HepG2 (cell line): ENCODE data around the gene VSNL1. TPM values are rescaled to one million over a fixed set of nuclear protein-coding genes. Genes with fewer than 3 reads are reported as not detected.

Experiments used
- ATAC-seq: fragments of 200-7000 bp; cut with Tn5 transposase; 3 replicates; pipeline ENCODE4 v1.9.1; 2020; ENCODE audit warnings: mild to moderate bottlenecking, moderate library complexity
- BruUV-seq: library from RNA; stranded (reverse); fragments of 400-500 nt; replicated peaks from 2 replicates; lab custom pipeline; 2021; lab: Mats Ljungman, UMichigan
- CTCF ChIA-PET: fragments of 300-600 bp; formaldehyde crosslinking; extraction: SDS; loops from one replicate; lab custom pipeline; 2021; ENCODE audit warnings: low total read pairs, inconsistent platforms, low intra/inter-chr PET ratio; lab: Yijun Ruan, JAX
- POLR2A ChIA-PET: fragments of 350-600 bp; sonication (Branson Sonifier 250); formaldehyde crosslinking; loops from one replicate; lab custom pipeline; 2020; ENCODE audit warnings: antibody characterized with exemption, inconsistent platforms; lab: Yijun Ruan, JAX
- DNase-seq: peaks from one replicate; pipeline ENCODE4 v3.0.0-alpha.2; 2015; ENCODE audit warnings: low spot score
- FAIRE-seq: peaks from 3 replicates; lab custom pipeline; 2011; peaks lifted over from hg19 to GRCh38; lab: Jason Lieb, UNC
- H2AFZ ChIP-seq: one replicate; pipeline ENCODE4 v1.6.1; 2011; ENCODE audit warnings: low read length, inconsistent platforms
- H3K27ac ChIP-seq: fragments of 300-600 bp; 3 replicates; pipeline ENCODE4 v1.8.0; 2011; ENCODE audit warnings: mixed run types, mild to moderate bottlenecking, mixed read lengths, low read length, inconsistent platforms; ENCODE audit not compliant: insufficient read depth; ENCODE audit errors: extremely low read length
- H3K27me3 ChIP-seq, 2 experiments: fragments of 200-600 bp in 1 of 2; 2 replicates in 1 of 2; 3 replicates in 1 of 2; pipeline versions ENCODE4 v1.6.0 to v1.8.0; 2011; ENCODE audit warnings: low read length in 2 of 2, mild to moderate bottlenecking in 2 of 2, moderate library complexity in 2 of 2, inconsistent platforms in 1 of 2; ENCODE audit not compliant: insufficient read depth in 2 of 2, control insufficient read depth in 1 of 2
- H3K36me3 ChIP-seq, 2 experiments: fragments of 200-600 bp in 1 of 2; replicated peaks in 1 of 2; 2 replicates in 1 of 2; 3 replicates in 1 of 2; pipeline versions ENCODE4 v1.5.1 to v1.8.0; 2011; ENCODE audit warnings: low read length in 2 of 2, inconsistent platforms in 1 of 2; ENCODE audit not compliant: insufficient read depth in 2 of 2, control insufficient read depth in 1 of 2
- H3K4me1 ChIP-seq: 2 replicates; pipeline ENCODE4 v1.5.1; 2012; ENCODE audit warnings: low read length, inconsistent platforms; ENCODE audit not compliant: insufficient read depth
- H3K4me2 ChIP-seq: 2 replicates; pipeline ENCODE4 v1.6.0; 2011; ENCODE audit warnings: low read depth, low read length, inconsistent platforms
- H3K4me3 ChIP-seq, 3 experiments: fragments of 200-600 bp in 1 of 3; sonication (generic), shearing (Covaris generic) in 1 of 3; replicated peaks in 1 of 3; 2 replicates each; pipeline ENCODE4 v1.5.1; 2011 to 2016; ENCODE audit warnings: low read length in 3 of 3, inconsistent platforms in 2 of 3, low read depth in 2 of 3, mild to moderate bottlenecking in 2 of 3, control low read depth in 1 of 3, mixed read lengths in 1 of 3; ENCODE audit not compliant: insufficient read depth in 1 of 3
- H3K79me2 ChIP-seq: one replicate; pipeline ENCODE4 v1.6.1; 2011; ENCODE audit warnings: low read length, inconsistent platforms; ENCODE audit not compliant: insufficient read depth
- H3K9ac ChIP-seq: 2 replicates; pipeline ENCODE4 v1.6.0; 2011; ENCODE audit warnings: mild to moderate bottlenecking, low read depth, low read length, inconsistent platforms; ENCODE audit not compliant: insufficient read depth
- H3K9me3 ChIP-seq: 2 replicates; pipeline ENCODE4 v1.5.1; 2012; ENCODE audit warnings: mild to moderate bottlenecking, low read length
- H4K20me1 ChIP-seq: 2 replicates; pipeline ENCODE4 v1.6.0; 2011; ENCODE audit warnings: inconsistent platforms, mild to moderate bottlenecking, low read length, moderate library complexity; ENCODE audit not compliant: insufficient read depth
- AKAP8 ChIP-seq: sonication (generic); formaldehyde crosslinking; IDR thresholded peaks from 2 replicates; pipeline ENCODE4 v1.5.1; 2020; ENCODE audit warnings: mild to moderate bottlenecking, missing genetic modification reagents
- ARNTL ChIP-seq: sonication (generic); formaldehyde crosslinking; IDR thresholded peaks from 2 replicates; pipeline ENCODE4 v1.4.0; 2020; ENCODE audit warnings: mild to moderate bottlenecking, missing genetic modification reagents
- BRD4 ChIP-seq: sonication (generic); formaldehyde crosslinking; IDR thresholded peaks from 2 replicates; pipeline ENCODE4 v1.4.0; 2020; ENCODE audit warnings: missing genetic modification reagents
- CEBPB ChIP-seq: IDR thresholded peaks from 2 replicates; pipeline ENCODE4 v1.6.1; 2011; ENCODE audit warnings: low read depth, low read length, improper control_type of control experiment, borderline replicate concordance
- FOXP1 ChIP-seq, 2 experiments: fragments of 450-650 bp in 1 of 2; IDR thresholded peaks; 2 replicates each; pipeline ENCODE4 v1.6.1; 2017 to 2018; ENCODE audit warnings: antibody characterized with exemption in 1 of 2
- IKZF1 ChIP-seq: fragments of 450-650 bp; IDR thresholded peaks from 2 replicates; pipeline ENCODE4 v1.7.1; 2016
- MEF2D ChIP-seq: sonication (generic); formaldehyde crosslinking; IDR thresholded peaks from 2 replicates; pipeline ENCODE4 v1.5.1; 2020; ENCODE audit warnings: mild to moderate bottlenecking, missing genetic modification reagents
- PCBP1 ChIP-seq: fragments of 200-400 bp; formaldehyde crosslinking; IDR thresholded peaks from 2 replicates; pipeline ENCODE4 v1.6.1; 2017; ENCODE audit warnings: mild to moderate bottlenecking, low read depth, low read length, borderline replicate concordance
- PCBP2 ChIP-seq: fragments of 200-400 bp; formaldehyde crosslinking; optimal IDR thresholded peaks from 2 replicates; pipeline ENCODE3; 2018; ENCODE audit warnings: low read length, low read depth; ENCODE audit not compliant: poor library complexity, severe bottlenecking
- PITX1 ChIP-seq: sonication (generic); formaldehyde crosslinking; IDR thresholded peaks from 2 replicates; pipeline ENCODE4 v1.5.1; 2020; ENCODE audit warnings: mild to moderate bottlenecking, missing genetic modification reagents
- SNRNP70 ChIP-seq: fragments of 200-400 bp; formaldehyde crosslinking; IDR thresholded peaks from 2 replicates; pipeline ENCODE4 v1.6.1; 2017; ENCODE audit warnings: mild to moderate bottlenecking, low read depth, low read length, moderate library complexity
- ZBTB7B ChIP-seq: sonication (generic); formaldehyde crosslinking; IDR thresholded peaks from 2 replicates; pipeline ENCODE4 v1.4.0; 2020; ENCODE audit warnings: missing genetic modification reagents
- ZNF572 ChIP-seq: sonication (generic); formaldehyde crosslinking; IDR thresholded peaks from 2 replicates; pipeline ENCODE4 v1.5.1; 2020; ENCODE audit warnings: mild to moderate bottlenecking, missing genetic modification reagents
- ZNF7 ChIP-seq: IDR thresholded peaks from 2 replicates; pipeline ENCODE4 v1.6.1; 2016; ENCODE audit warnings: missing biosample characterization, missing genetic modification reagents
- ZNF792 ChIP-seq: IDR thresholded peaks from 2 replicates; pipeline ENCODE4 v1.6.1; 2016
- WGBS: methylation state at CpG from one replicate; pipeline ENCODE4 v1.1.6; 2017; ENCODE audit warnings: low lambda C conversion rate; 5-methylcytosine and 5-hydroxymethylcytosine counted together
- in situ Hi-C: cut with HindIII; loops from 2 replicates; pipeline ENCODE4 v1.10.0; 2017; ENCODE audit warnings: low pct_unique_long_range_greater_than_20kb; ENCODE audit not compliant: extremely low pct_ligation_motif_present
- intact Hi-C: fragments of 100-400 bp; cut with micrococcal nuclease; formaldehyde crosslinking; loops from one replicate; pipeline ENCODE4 v1.10.0; 2022; ENCODE audit not compliant: unreplicated experiment
- polyA plus RNA-seq, 8 experiments: library from polyadenylated mRNA; depleted of rRNA in 3 of 8; stranded (reverse) in 7 of 8; unstranded in 1 of 8; fragments of >200 nt; fragmentation: Illumina TruSeq in 4 of 8; extraction: Trizol in 4 of 8; gene quantifications; 2 replicates each; pipeline versions ENCODE4 v1.2.1 to v1.2.3, GENCODE V29; 2011 to 2016; ENCODE audit warnings: low read depth in 4 of 8, missing spikeins in 1 of 8, mixed read lengths in 1 of 8; ENCODE audit not compliant: insufficient read depth in 1 of 8
- total RNA-seq, 5 experiments: library from RNA; depleted of rRNA; stranded (reverse); fragments of >200 nt; fragmentation: Illumina TruSeq; extraction: Trizol; gene quantifications; 2 replicates each; pipeline ENCODE4 v1.2.3, GENCODE V29; 2016; ENCODE audit warnings: low read depth in 1 of 5

VSNL1 gene
- total and polyA plus RNA-seq, 2 of the 13 experiments (the other 11 are each of a cell fraction or from before 2014, with no cell fraction given): 63.2 to 95.9 TPM

DNA sequence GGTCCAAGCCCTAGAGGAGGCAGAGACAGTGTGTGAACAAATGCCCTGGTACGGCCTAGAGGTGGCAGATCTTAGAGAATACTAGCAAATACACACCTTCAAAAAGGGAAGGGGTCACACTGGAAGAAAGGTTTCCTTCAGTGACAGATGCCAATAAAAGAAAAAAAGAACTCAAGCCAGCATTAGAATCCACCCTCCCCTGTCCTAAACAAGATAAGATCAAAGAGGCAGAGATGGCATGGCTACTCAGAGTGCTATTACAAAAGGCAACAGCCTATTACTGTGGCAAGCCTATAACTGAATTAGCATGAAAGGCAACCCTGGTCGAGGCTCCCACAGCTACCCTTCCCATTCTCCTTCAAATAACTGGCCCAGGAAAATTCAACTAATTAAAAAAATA is 143.5 kb downstream of the VSNL1 start:
- ChIA-PET POLR2A (no interaction called here), CTCF (no interaction called here)
- H2AFZ ChIP-seq: no peak overlapping the region
- H3K36me3 ChIP-seq: peaks cover 9 to 81% of the 10 kb centered on the region in 2 experiments
- FAIRE-seq (no peak), ATAC-seq (no peak), DNase-seq (no peak)
- H3K9ac ChIP-seq: no peak overlapping the region
- H3K4me3 ChIP-seq: no peak overlapping the region
- TF ChIP-seq ARNTL (CRISPR knock-in tag) (no peak), PCBP2 (no peak), MEF2D (CRISPR knock-in tag) (no peak), PITX1 (CRISPR knock-in tag) (no peak), SNRNP70 (no peak), ZNF572 (CRISPR knock-in tag) (no peak), AKAP8 (CRISPR knock-in tag) (no peak), ZNF7 (CRISPR knock-in tag) (no peak), BRD4 (CRISPR knock-in tag) (no peak), ZBTB7B (no peak), PCBP1 (no peak)
- H3K9me3 ChIP-seq: no peaks in the 10 kb centered on the region
- no peaks in the 10 kb centered on the region for H3K79me2 ChIP-seq
- H3K4me1 ChIP-seq: 0 out of 2 replicates have a peak, but pooled peaks cover 5% of the 10 kb centered on the region
- no TSS peak for BruUV-seq
- intact Hi-C loops (no loop called here), in situ Hi-C loops (no loop called here)
- no peak overlapping the region for H3K27ac ChIP-seq
- H3K4me2 ChIP-seq: no peak overlapping the region
- 100% methylated on average over 2 of the region's 2 CpGs for WGBS
- no peaks in the 10 kb centered on the region for H4K20me1 ChIP-seq
- H3K27me3 ChIP-seq: no peaks in the 10 kb centered on the region

DNA sequence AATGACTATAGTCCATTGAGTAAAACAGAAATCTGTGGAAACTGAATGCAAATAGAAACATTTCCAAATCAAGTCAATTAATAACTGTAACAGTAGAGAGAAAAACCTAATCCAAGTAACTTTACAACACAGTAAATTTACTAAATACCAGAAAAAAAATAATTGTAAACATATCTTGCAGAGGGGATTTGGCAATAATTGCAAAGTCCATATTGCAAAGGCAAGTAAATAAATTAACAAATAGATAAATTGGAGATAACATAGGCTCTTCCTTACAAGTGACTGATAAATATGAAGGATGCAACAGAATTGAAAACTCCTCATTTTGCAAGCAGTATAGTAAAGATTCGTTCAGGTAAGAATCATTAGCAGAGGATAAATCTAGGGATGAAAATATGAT is 148.1 kb downstream of the VSNL1 start:
- Histone ChIP-seq H3K36me3 (peaks cover 0 to 60% of the 10 kb centered on the region in 2 experiments; a peak in 4 of 5 replicates), H3K79me2 (peaks cover 2% of the 10 kb centered on the region), H2AFZ (no peak overlapping the region), H3K9ac (no peak overlapping the region), H3K4me3 (no peak overlapping the region), H3K9me3 (no peaks in the 10 kb centered on the region), H3K4me1 (0 out of 2 replicates have a peak, but pooled peaks cover 5% of the 10 kb centered on the region), H3K4me2 (no peak overlapping the region), H3K27me3 (no peaks in the 10 kb centered on the region), H4K20me1 (no peaks in the 10 kb centered on the region), H3K27ac (no peak overlapping the region)
- TF ChIP-seq FOXP1 (IDR thresholded peaks at IDR 0.05): no peak
- peak; percentile 31; the same call in 1 of the 2 replicates for TF ChIP-seq FOXP1 (CRISPR knock-in tag; IDR thresholded peaks at IDR 0.05)
- no peak for TF ChIP-seq IKZF1
- no peak for TF ChIP-seq ZNF792 (CRISPR knock-in tag)
- TF ChIP-seq CEBPB: 0 out of 2 replicates have a peak, but pooled peaks have one; percentile 4
- intact Hi-C loops: no loop called here
- no peak for FAIRE-seq
- POLR2A ChIA-PET: no interaction called here
- CTCF ChIA-PET: no interaction called here
- ATAC-seq: no peak
- in situ Hi-C loops: no loop called here
- BruUV-seq: no TSS peak
- 78% methylated on average over 1 of the region's 1 CpG for WGBS
- DNase-seq: no peak
